ENCODE measurements around the gene NEURL4. TPM values are rescaled to one million over a fixed set of nuclear protein-coding genes. Genes with fewer than 3 reads are reported as not detected.

Gene NEURL4
- total and polyA plus RNA-seq, 2 donors (not counting 3 experiments of a cell fraction or from before 2014, with no cell fraction given), result 32.0 to 44.9 TPM

DNA sequence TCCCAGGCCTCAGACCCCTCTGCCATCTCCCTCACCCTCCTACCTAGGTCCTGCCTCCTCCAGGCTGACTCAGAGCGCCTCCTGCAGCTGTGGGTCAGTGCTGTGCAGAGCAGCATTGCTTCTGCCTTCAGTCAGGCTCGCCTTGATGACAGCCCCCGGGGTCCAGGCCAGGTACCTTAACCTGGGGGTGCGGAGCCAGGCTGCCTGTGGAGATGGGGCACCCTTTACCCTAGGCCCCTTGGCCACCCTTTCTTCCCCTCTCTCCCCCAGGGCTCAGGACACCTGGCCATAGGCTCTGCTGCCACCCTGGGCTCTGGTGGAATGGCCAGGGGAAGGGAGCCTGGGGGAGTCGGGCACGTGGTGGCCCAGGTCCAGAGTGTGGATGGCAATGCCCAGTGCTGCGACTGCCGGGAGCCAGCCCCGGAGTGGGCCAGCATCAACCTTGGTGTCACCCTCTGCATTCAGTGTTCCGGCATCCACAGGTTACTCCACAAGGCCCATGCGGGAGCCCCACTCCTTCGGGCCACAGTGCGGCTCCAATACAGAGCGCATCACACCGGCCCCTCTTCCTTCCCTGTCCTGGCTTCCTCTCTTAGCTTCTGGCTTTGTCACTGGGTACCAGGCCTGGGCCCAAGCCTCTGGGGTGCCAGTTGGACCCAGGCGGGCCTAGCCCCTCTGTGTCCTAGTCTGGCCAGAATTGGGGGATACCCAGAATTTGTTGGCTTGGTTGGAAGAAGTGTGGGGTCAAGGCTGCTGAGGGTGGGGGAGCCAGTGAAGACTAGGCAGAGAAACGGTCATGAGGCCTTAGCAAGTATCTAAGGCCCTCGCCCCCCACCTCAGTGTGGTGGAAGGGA, 17.9 kb upstream of the NEURL4 start:
- Histone ChIP-seq H3K4me2 (ENCODE audit: insufficient read depth, low read length) (no peak overlapping the region), H3K9me1 (replicated peaks; ENCODE audit: control insufficient read depth, extremely low read depth, insufficient read depth, low read length) (no peaks in the 10 kb centered on the region), H3K4me3 (replicated peaks in 1 of 3; ENCODE audit: insufficient read depth in 1 of 3, low read depth in 1 of 3, low read length in 3 of 3) (no peak overlapping the region), H3K27ac (ENCODE audit: insufficient read depth, low read depth, low read length) (no peak overlapping the region), H3K4me1 (ENCODE audit: control insufficient read depth, extremely low read depth, insufficient read depth, low read length) (peaks cover 11% of the 10 kb centered on the region), H3K36me3 (ENCODE audit: control insufficient read depth in 2 of 2, extremely low read depth in 1 of 2, insufficient read depth in 2 of 2, low read length in 2 of 2) (no peaks in the 10 kb centered on the region), H3K79me2 (ENCODE audit: control insufficient read depth, insufficient read depth, low read length) (no peaks in the 10 kb centered on the region), H4K20me1 (replicated peaks; ENCODE audit: control insufficient read depth, extremely low read depth, insufficient read depth, low read length) (no peaks in the 10 kb centered on the region), H3K9me3 (replicated peaks; ENCODE audit: control insufficient read depth, insufficient read depth, low read length) (no peaks in the 10 kb centered on the region), H2AFZ (ENCODE audit: low read depth, low read length) (no peak overlapping the region), H3K9ac (replicated peaks; ENCODE audit: extremely low read depth, insufficient read depth, low read length) (no peak overlapping the region), H3K27me3 (ENCODE audit: control insufficient read depth in 2 of 2, insufficient read depth in 2 of 2, low read length in 2 of 2) (no peaks in the 10 kb centered on the region)
- no TSS peak for BruUV-seq (replicated peaks)
- ChIA-PET POLR2A (no interaction called here), CTCF (interaction anchor here (1.0 to 3.8 kb wide), 2 partner anchors 66 to 301 kb away, joined by 3 to 31 read pairs; partner anchors contain the start of gene SLC2A4)
- TF ChIP-seq GATA2 (IDR thresholded peaks at IDR 0.05; ENCODE audit: insufficient read depth, insufficient read length, low read depth, low read length) (no peak), POLR2AphosphoS5 (IDR thresholded peaks at IDR 0.05; ENCODE audit: insufficient read depth, low read depth, low read length) (no peak), EZH2 (IDR thresholded peaks at IDR 0.05; ENCODE audit: borderline replicate concordance, low read depth, low read length, severe bottlenecking) (no peak), JUN (IDR thresholded peaks at IDR 0.05; ENCODE audit: borderline replicate concordance, insufficient read depth, insufficient read length, low read depth) (no peak), CTCF (IDR thresholded peaks at IDR 0.05; ENCODE audit: extremely low read depth in 1 of 2, insufficient read depth in 1 of 2, low read depth in 1 of 2, low read length in 2 of 2) (no peak), MYC (IDR thresholded peaks at IDR 0.05; ENCODE audit: low read depth, low read length) (no peak), POLR2A (IDR thresholded peaks at IDR 0.05; ENCODE audit: low read depth, low read length) (no peak), FOS (IDR thresholded peaks at IDR 0.05; ENCODE audit: borderline replicate concordance, insufficient read depth, low read length) (no peak)
- TF ChIP-seq, protein P1, sequence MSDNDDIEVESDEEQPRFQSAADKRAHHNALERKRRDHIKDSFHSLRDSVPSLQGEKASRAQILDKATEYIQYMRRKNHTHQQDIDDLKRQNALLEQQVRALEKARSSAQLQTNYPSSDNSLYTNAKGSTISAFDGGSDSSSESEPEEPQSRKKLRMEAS (IDR thresholded peaks at IDR 0.05; ENCODE audit: insufficient read depth, insufficient read length), result no peak
- intact Hi-C loops (cut with micrococcal nuclease) (loop anchor here (1.0 to 2.0 kb wide), 2 partner anchors 23 to 302 kb away; partner anchors contain the start of gene SLC16A11), dilution Hi-C loops (cut with MboI; ENCODE audit: extremely low pct_ligation_motif_present, low sequenced_read_pairs) (no loop called here)
- DNase-seq (ENCODE audit: low read depth, low spot score) (no peak), FAIRE-seq (no peak)

All from endothelial cell of umbilical vein (primary cell).